ENCODE data around the gene KRABD2.
"Not testable (repeated sequence)": the region's sequence is repeated elsewhere in the genome, so short reads cannot be mapped to it uniquely, and the experiment has no call there.

Gene KRABD2

DNA sequence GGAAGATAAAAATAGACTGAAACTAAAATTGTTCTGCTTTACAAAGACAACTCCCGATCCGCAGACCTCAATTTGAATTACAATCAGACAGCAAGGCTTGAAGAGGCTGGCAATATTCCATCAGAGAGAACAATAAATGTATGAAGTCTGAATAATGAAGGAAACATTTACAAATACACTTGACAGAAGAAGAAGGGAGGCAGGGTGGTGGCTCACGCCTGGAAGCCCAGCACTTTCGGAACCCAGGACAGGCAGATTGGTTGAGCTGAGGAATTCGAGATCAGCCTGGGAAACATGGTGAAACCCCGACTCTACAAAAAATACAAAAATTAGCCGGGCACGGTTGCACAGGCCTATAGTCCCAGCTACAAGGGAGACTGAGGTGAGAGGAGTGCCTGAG, 22.3 kb downstream of the KRABD2 start:
- Histone ChIP-seq H2AFZ (ENCODE audit: low read depth, low read length) (no peak overlapping the region), H3K4me1 (ENCODE audit: insufficient read depth, low read length) (no peaks in the 10 kb centered on the region), H3K9ac (ENCODE audit: low read depth, low read length) (no peak overlapping the region), H3K27ac (ENCODE audit: low read length) (no peak overlapping the region), H3K4me3 (ENCODE audit: low read depth in 1 of 2, low read length in 2 of 2) (no peak overlapping the region), H3K27me3 (ENCODE audit: insufficient read depth, low read length, poor library complexity) (no peaks in the 10 kb centered on the region), H4K20me1 (ENCODE audit: insufficient read depth, low read length) (no peaks in the 10 kb centered on the region), H3K36me3 (ENCODE audit: insufficient read depth, low read length) (no peaks in the 10 kb centered on the region), H3K9me3 (ENCODE audit: insufficient read depth, low read length, severe bottlenecking) (no peaks in the 10 kb centered on the region), H3K4me2 (ENCODE audit: insufficient read depth, low read length) (no peak overlapping the region), H3K79me2 (ENCODE audit: insufficient read depth, low read length) (no peaks in the 10 kb centered on the region)
- TF ChIP-seq CTCF (IDR thresholded peaks at IDR 0.05; ENCODE audit: borderline replicate concordance, extremely low read depth, low read length, poor library complexity, severe bottlenecking) (no peak), EZH2 (IDR thresholded peaks at IDR 0.05; ENCODE audit: borderline replicate concordance, low read depth, low read length, severe bottlenecking) (no peak)
- DNase-seq (no peak), ATAC-seq (ENCODE audit: insufficient read depth, low read depth) (no peak)

DNA sequence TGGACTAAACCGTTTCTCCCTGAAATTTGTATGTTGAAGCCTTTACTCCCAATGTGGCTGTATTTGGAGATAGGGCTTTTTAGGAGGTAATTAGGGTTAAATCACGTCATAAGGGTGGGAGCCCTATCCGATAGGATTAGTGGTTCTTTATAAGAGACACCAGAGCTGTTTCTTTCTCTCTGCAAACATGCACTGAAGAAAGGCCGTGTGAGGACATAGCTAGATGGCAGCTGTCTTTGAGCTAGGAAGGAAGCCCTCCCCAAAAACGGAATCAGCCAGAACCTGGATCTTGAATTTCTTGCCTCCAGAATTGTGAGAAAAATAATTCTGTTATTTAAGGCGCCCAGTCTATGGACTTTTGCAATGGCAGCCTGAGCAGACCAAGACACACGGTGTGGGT, 22.8 kb downstream of the KRABD2 start:
- DNase-seq = no peak
- H4K20me1 ChIP-seq (ENCODE audit: insufficient read depth, low read length) = no peaks in the 10 kb centered on the region

DNA sequence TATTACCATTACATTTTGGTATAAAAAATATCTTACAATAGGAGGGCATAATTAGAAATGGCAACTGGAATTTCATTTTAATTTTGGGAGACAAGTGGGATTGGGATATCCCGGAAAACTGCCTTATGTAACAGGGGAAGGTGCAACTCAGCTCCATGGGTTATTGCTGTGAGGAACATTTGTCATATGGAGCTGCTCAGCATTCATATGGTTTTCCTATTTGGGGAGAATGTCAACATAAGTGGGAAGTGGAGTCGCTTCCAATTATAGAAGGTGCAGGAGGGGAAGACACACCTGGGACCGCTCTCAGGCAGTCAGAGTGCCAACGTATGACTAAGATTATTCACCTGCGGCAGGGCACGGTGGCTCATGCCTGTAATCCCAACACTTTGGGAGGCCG, 26.2 kb downstream of the KRABD2 start:
- H3K4me3 ChIP-seq (ENCODE audit: low read depth in 1 of 2, low read length in 2 of 2) = no peak overlapping the region
- H3K27me3 ChIP-seq (ENCODE audit: insufficient read depth, low read length, poor library complexity) = peaks cover 4% of the 10 kb centered on the region
- no peak overlapping the region for H3K9ac ChIP-seq (ENCODE audit: low read depth, low read length)
- no peaks in the 10 kb centered on the region for H3K36me3 ChIP-seq (ENCODE audit: insufficient read depth, low read length)
- H2AFZ ChIP-seq (ENCODE audit: low read depth, low read length) = no peak overlapping the region
- H3K27ac ChIP-seq (ENCODE audit: low read length) = no peak overlapping the region
- DNase-seq (no peak), ATAC-seq (ENCODE audit: insufficient read depth, low read depth) (no peak)
- H3K79me2 ChIP-seq (ENCODE audit: insufficient read depth, low read length) = no peaks in the 10 kb centered on the region
- no peaks in the 10 kb centered on the region for H4K20me1 ChIP-seq (ENCODE audit: insufficient read depth, low read length)
- TF ChIP-seq CTCF (IDR thresholded peaks at IDR 0.05; ENCODE audit: borderline replicate concordance, extremely low read depth, low read length, poor library complexity, severe bottlenecking) = no peak
- no peak for TF ChIP-seq EZH2 (IDR thresholded peaks at IDR 0.05; ENCODE audit: borderline replicate concordance, low read depth, low read length, severe bottlenecking)
- no peak overlapping the region for H3K4me2 ChIP-seq (ENCODE audit: insufficient read depth, low read length)
- H3K9me3 ChIP-seq (ENCODE audit: insufficient read depth, low read length, severe bottlenecking) = no peaks in the 10 kb centered on the region
- H3K4me1 ChIP-seq (ENCODE audit: insufficient read depth, low read length) = no peaks in the 10 kb centered on the region

More for the DNA sequence above, 22.8 kb downstream of the KRABD2 start:
- Histone ChIP-seq H3K4me3 (ENCODE audit: low read depth in 1 of 2, low read length in 2 of 2) (no peak overlapping the region), H3K79me2 (ENCODE audit: insufficient read depth, low read length) (no peaks in the 10 kb centered on the region), H3K4me1 (ENCODE audit: insufficient read depth, low read length) (no peaks in the 10 kb centered on the region), H3K27me3 (ENCODE audit: insufficient read depth, low read length, poor library complexity) (no peaks in the 10 kb centered on the region), H3K9ac (ENCODE audit: low read depth, low read length) (no peak overlapping the region), H3K9me3 (ENCODE audit: insufficient read depth, low read length, severe bottlenecking) (no peaks in the 10 kb centered on the region), H3K36me3 (ENCODE audit: insufficient read depth, low read length) (no peaks in the 10 kb centered on the region), H2AFZ (ENCODE audit: low read depth, low read length) (no peak overlapping the region), H3K4me2 (ENCODE audit: insufficient read depth, low read length) (no peak overlapping the region), H3K27ac (ENCODE audit: low read length) (no peak overlapping the region)
- ATAC-seq (ENCODE audit: insufficient read depth, low read depth) = no peak
- TF ChIP-seq CTCF (IDR thresholded peaks at IDR 0.05; ENCODE audit: borderline replicate concordance, extremely low read depth, low read length, poor library complexity, severe bottlenecking) = no peak
- no peak for TF ChIP-seq EZH2 (IDR thresholded peaks at IDR 0.05; ENCODE audit: borderline replicate concordance, low read depth, low read length, severe bottlenecking)

DNA sequence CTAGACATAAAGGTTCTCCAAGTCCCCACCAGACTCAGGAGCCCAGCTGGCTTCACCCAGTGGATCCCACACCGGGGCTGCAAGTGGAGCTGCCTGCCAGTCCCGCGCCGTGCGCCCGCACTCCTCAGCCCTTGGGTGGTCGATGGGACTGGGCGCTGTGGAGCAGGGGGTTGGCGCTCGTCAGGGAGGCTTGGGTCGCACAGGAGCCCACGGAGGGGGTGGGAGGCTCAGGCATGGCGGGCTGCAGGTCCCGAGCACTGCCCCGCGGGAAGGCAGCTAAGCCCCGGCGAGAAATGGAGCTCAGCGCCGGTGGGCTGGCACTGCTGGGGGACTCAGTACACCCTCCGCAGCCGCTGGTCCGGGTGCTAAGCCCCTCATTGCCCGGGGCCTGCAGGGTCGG, 29.5 kb downstream of the KRABD2 start:
- not testable (repeated sequence) for H3K36me3 ChIP-seq (ENCODE audit: insufficient read depth, low read length); H3K4me1 ChIP-seq (ENCODE audit: insufficient read depth, low read length); H3K27me3 ChIP-seq (ENCODE audit: insufficient read depth, low read length, poor library complexity); H3K9me3 ChIP-seq (ENCODE audit: insufficient read depth, low read length, severe bottlenecking); H2AFZ ChIP-seq (ENCODE audit: low read depth, low read length); H4K20me1 ChIP-seq (ENCODE audit: insufficient read depth, low read length); ATAC-seq (ENCODE audit: insufficient read depth, low read depth); H3K9ac ChIP-seq (ENCODE audit: low read depth, low read length); DNase-seq; H3K79me2 ChIP-seq (ENCODE audit: insufficient read depth, low read length); H3K27ac ChIP-seq (ENCODE audit: low read length); H3K4me2 ChIP-seq (ENCODE audit: insufficient read depth, low read length); H3K4me3 ChIP-seq (ENCODE audit: low read depth in 1 of 2, low read length in 2 of 2)
